Lower lobe of right lung (tissue), 2 donors: ENCODE data around the gene CACNA1A. TPM values are rescaled to one million over a fixed set of nuclear protein-coding genes. Genes with fewer than 3 reads are reported as not detected.

Source experiments
- ATAC-seq, 2 donors: fragments of 200-7000 bp; cut with Tn5 transposase; one replicate each; pipeline ENCODE4 v1.9.1; 2020 to 2022; ENCODE audit warnings: mild to moderate bottlenecking in 2 of 2, moderate library complexity in 2 of 2
- DNase-seq: peaks from one replicate; pipeline ENCODE4 v3.0.0-alpha.2; 2020
- H3K27ac ChIP-seq: fragments of 200-600 bp; one replicate; pipeline ENCODE4 v1.8.0; 2022
- H3K27me3 ChIP-seq: fragments of 200-600 bp; one replicate; pipeline ENCODE4 v1.8.0; 2022; ENCODE audit warnings: low read depth
- H3K36me3 ChIP-seq: fragments of 200-600 bp; one replicate; pipeline ENCODE4 v1.8.0; 2022; ENCODE audit warnings: mild to moderate bottlenecking
- H3K4me1 ChIP-seq: fragments of 200-600 bp; one replicate; pipeline ENCODE4 v1.8.0; 2022
- H3K4me3 ChIP-seq: fragments of 200-600 bp; one replicate; pipeline ENCODE4 v1.8.0; 2022; ENCODE audit warnings: mild to moderate bottlenecking
- H3K9me3 ChIP-seq: fragments of 200-600 bp; one replicate; pipeline ENCODE4 v1.8.0; 2022
- intact Hi-C: fragments of 100-400 bp; cut with DNase I; formaldehyde crosslinking; loops from one replicate; pipeline ENCODE4 v1.11.0; 2022
- total RNA-seq: library from RNA; stranded (reverse); fragmentation: NEBNext Ultra II Directional; extraction: Animal tissue kit (Norgen Biotek cat#: 25700); gene quantifications from one replicate; pipeline ENCODE4 v1.2.1, GENCODE V29; 2021
- TF ChIP-seq, protein P1 (sequence below): fragments of 200-600 bp; IDR thresholded peaks from one replicate; pipeline ENCODE4 v1.8.0; 2022; ENCODE audit warnings: antibody characterized with exemption, mild to moderate bottlenecking
- donor health status: DM: no; HTN: yes; CAD: no; lungs with severe emphysema.

CACNA1A gene
- total RNA-seq, 1 donor from 2014 or later: 0.71 TPM

DNA sequence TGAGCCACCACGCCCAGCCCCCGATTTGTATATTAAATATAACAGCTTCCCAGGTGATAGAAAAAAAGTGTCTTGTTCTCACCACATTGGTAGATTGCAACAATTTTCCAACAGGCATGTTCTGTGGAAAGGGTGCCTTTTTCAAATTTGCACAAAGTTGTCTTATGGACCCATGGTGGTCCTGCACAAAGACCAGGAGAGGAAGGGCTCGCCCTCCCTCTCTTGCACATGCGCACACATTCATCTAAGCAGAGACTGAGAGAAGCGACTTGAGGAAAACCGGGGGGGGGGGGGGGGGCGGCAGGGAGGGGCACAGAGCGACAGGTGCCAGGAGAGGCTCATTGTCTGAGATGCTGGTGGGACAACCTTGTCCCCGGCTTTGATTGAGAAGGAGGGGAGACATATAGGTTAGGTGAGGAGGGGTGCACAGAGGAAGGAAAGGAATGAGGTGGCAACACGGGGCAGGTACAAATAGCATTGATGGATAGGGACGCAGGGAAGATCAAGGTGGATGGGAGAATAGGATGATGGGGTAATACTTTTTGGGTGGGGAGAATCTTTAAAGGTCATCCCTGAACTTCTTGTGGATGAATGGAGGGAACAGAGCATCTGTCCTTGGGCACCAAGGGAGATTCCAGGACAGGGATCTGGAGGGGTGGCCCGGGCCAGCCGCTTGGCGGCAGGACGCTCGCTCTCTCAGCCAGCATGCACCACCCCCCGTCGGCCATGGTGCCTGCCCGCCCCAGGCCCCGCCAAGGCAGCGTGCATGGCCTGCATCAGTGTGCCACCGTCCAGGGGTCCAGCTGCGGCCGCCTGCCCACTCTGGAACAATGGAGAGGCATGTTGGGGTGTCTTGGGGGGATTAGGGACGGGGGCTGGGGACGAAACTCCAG, 280.1 kb downstream of the CACNA1A start:
- TF ChIP-seq, protein P1, sequence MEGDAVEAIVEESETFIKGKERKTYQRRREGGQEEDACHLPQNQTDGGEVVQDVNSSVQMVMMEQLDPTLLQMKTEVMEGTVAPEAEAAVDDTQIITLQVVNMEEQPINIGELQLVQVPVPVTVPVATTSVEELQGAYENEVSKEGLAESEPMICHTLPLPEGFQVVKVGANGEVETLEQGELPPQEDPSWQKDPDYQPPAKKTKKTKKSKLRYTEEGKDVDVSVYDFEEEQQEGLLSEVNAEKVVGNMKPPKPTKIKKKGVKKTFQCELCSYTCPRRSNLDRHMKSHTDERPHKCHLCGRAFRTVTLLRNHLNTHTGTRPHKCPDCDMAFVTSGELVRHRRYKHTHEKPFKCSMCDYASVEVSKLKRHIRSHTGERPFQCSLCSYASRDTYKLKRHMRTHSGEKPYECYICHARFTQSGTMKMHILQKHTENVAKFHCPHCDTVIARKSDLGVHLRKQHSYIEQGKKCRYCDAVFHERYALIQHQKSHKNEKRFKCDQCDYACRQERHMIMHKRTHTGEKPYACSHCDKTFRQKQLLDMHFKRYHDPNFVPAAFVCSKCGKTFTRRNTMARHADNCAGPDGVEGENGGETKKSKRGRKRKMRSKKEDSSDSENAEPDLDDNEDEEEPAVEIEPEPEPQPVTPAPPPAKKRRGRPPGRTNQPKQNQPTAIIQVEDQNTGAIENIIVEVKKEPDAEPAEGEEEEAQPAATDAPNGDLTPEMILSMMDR: no peak
- Histone ChIP-seq H3K4me3 (no peak overlapping the region), H3K27me3 (peaks cover 19% of the 10 kb centered on the region), H3K9me3 (no peaks in the 10 kb centered on the region), H3K4me1 (no peaks in the 10 kb centered on the region), H3K27ac (no peak overlapping the region), H3K36me3 (no peaks in the 10 kb centered on the region)
- DNase-seq (no peak), ATAC-seq (no peak)
- intact Hi-C loops: no loop called here

DNA sequence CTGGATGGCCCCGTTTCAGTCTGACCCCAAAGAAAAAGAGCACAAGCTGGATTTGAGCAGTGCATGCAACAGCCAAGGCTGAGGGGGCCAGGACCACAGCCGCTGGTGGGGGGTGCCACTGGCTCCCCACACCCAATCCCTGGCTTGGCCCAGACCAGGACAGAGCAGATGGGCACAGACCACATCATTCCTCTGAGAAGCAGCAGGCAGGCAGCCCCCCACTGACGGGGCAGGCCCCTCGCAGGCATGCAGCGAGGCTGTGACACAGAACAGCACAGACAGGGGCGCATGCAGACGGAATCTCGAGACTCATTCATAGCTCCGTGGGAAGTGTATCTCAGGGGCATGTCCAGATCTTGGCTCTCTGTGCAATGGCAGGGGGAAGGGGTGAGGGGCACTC, 281.2 kb downstream of the CACNA1A start:
- DNase-seq (no peak), ATAC-seq (no peak)
- Histone ChIP-seq H3K4me1 (no peaks in the 10 kb centered on the region), H3K36me3 (no peaks in the 10 kb centered on the region), H3K27me3 (peaks cover 19% of the 10 kb centered on the region), H3K9me3 (no peaks in the 10 kb centered on the region), H3K4me3 (no peak overlapping the region), H3K27ac (no peak overlapping the region)
- intact Hi-C loops: no loop called here
- TF ChIP-seq, protein P1: no peak

DNA sequence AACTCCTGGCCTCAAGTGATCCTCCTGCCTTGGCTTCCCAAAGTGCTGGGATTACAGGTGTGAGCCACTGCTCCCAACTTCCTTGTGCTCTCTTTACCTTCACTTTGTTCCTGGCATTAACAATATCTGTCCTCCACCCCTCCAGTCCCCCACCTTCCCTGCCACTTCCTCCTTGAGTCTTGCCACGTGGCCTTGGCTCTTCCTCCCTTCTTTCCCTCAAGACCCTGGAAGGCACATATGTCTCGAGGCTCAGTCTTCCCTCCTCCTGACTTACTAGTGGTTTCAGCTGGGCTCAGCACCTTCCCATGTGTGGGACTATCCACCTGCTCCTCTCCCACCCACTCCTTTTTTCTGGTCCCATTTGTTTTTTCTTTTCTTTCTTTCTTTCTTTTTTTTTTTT, 285.4 kb downstream of the CACNA1A start:
- TF ChIP-seq, protein P1: no peak
- DNase-seq: no peak
- Histone ChIP-seq H3K36me3 (no peaks in the 10 kb centered on the region), H3K27me3 (peaks cover 9% of the 10 kb centered on the region), H3K4me1 (no peaks in the 10 kb centered on the region), H3K27ac (no peak overlapping the region), H3K9me3 (no peaks in the 10 kb centered on the region), H3K4me3 (no peak overlapping the region)
- no peak for ATAC-seq
- intact Hi-C loops: no loop called here

DNA sequence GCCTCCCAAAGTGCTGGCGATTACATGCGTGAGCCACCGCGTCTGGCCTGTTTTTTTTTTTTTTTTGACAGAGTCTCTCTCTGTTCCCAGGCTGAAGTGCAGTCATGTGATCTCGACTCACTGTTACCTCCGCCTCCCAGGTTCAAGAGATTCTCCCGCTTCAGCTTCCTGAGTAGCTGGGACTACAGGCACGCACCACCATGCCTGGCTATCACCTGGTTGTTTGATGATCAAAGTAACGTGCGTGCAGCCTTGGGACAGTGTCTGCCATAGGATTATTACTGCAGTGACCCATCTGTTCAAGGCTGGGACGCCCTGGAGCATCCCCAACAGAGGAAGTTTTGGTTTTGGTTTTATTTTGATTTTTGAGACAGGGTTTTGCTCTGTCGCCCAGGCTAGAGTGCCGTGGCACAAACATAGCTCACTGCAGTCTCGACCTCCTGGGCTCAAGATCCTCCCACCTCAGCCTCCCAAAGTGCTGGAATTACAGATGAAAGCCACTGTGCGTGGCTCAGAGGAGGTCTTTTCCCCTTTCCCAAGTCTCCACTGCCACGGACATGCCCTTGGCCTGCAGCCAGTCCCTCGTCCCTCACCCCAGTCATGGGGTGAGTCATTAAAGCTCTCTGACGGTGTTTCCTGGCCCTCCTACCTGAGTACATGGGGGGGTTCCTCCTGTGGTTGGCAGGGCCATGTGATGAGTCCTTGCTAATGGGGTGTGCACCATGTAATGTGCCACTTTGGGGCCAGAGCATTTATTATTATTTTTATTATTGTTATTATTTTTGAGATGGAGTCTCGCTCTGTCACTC, 290.5 kb downstream of the CACNA1A start:
- intact Hi-C loops: no loop called here
- Histone ChIP-seq H3K36me3 (no peaks in the 10 kb centered on the region), H3K27ac (no peak overlapping the region), H3K9me3 (no peaks in the 10 kb centered on the region), H3K27me3 (no peaks in the 10 kb centered on the region), H3K4me3 (no peak overlapping the region), H3K4me1 (no peaks in the 10 kb centered on the region)
- DNase-seq (no peak), ATAC-seq (no peak)
- TF ChIP-seq, protein P1: no peak

DNA sequence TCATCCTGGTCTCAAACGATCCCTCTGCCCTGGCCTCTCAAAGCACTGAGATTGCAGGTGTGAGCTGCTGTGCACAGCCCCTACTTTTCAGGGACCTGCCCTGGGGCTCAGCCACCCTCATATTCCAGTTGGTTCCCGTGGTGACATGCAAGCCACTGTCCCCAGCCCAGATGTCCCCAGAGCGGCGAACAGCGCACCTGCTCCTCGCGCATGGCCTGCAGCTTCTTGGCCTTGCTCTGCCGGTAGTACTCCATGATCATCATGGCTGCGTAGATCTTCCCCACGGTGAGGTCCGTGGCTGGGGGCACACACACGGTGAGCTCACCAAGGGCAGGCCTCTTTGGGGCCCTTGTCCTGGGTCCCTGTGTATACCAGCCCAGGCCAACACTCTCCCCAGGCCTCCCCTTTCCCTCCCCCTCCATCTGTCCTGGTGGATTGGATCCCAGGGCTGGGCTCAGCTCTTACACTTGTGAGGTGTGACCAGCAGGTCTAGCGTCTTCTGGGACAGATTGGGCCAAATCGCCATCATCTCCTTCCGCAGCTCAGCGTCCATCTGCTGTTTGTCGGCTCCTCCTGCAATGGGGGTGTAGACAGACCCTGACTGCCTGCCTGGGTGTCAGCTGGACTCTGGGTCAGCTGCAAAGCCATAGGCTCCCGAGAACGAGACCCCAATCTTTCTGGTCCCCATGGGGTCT, 292.1 kb downstream of the CACNA1A start:
- ATAC-seq: no peak
- Histone ChIP-seq H3K9me3 (no peaks in the 10 kb centered on the region), H3K36me3 (no peaks in the 10 kb centered on the region), H3K4me1 (peaks cover under 1% of the 10 kb centered on the region), H3K27me3 (no peaks in the 10 kb centered on the region), H3K4me3 (no peak overlapping the region), H3K27ac (no peak overlapping the region)
- intact Hi-C loops: no loop called here
- DNase-seq: no peak
- TF ChIP-seq, protein P1: no peak
